ENCODE results near the gene TDRD15. TPM values are rescaled to one million over a fixed set of nuclear protein-coding genes. Genes with fewer than 3 reads are reported as not detected.

The TDRD15 gene
- total RNA-seq, 2 experiments from 2014 or later, result not detected

- Mint-ChIP-seq H3K27ac (no peak overlapping the region), H3K4me1 (ENCODE audit: low read depth) (no peaks in the 10 kb centered on the region), H3K27me3 (no peaks in the 10 kb centered on the region), H3K36me3 (ENCODE audit: low read depth) (no peaks in the 10 kb centered on the region), H3K4me3 (no peak overlapping the region), H3K9me3 (peaks cover 2% of the 10 kb centered on the region)
- TF ChIP-seq CTCF (IDR thresholded peaks at IDR 0.05), result no peak
- ATAC-seq (no peak), DNase-seq (no peak)
- POLR2A ChIA-PET, result interaction anchor here (0.6 kb wide), 1 partner anchor 1946 kb away, joined by 4 read pairs; no protein-coding TSS in a partner anchor
- intact Hi-C loops (cut with micrococcal nuclease), result no loop called here
- CTCF ChIA-PET, result no interaction called here
Measured at GRCh38 chr2:21161122-21161521, 37.4 kb downstream of the TDRD15 start.

- DNase-seq (no peak), ATAC-seq (no peak)
- Mint-ChIP-seq H3K4me3 (no peak overlapping the region), H3K27me3 (no peaks in the 10 kb centered on the region), H3K27ac (no peak overlapping the region), H3K36me3 (ENCODE audit: low read depth) (no peaks in the 10 kb centered on the region), H3K4me1 (ENCODE audit: low read depth) (no peaks in the 10 kb centered on the region), H3K9me3 (peaks cover 2% of the 10 kb centered on the region)
- ChIA-PET CTCF (no interaction called here), POLR2A (no interaction called here)
- TF ChIP-seq CTCF (IDR thresholded peaks at IDR 0.05), result no peak
- intact Hi-C loops (cut with micrococcal nuclease), result no loop called here
Measured at GRCh38 chr2:21161832-21162614, 38.3 kb downstream of the TDRD15 start.

GRCh38 chr2:21162615-21162878, 38.8 kb downstream of the TDRD15 start:
- no peak for DNase-seq
- ChIA-PET CTCF (no interaction called here), POLR2A (no interaction called here)
- intact Hi-C loops (cut with micrococcal nuclease), result no loop called here
- TF ChIP-seq CTCF (IDR thresholded peaks at IDR 0.05), result no peak
- no peak for ATAC-seq
- Mint-ChIP-seq H3K27ac (no peak overlapping the region), H3K36me3 (ENCODE audit: low read depth) (no peaks in the 10 kb centered on the region), H3K27me3 (no peaks in the 10 kb centered on the region), H3K4me1 (ENCODE audit: low read depth) (no peaks in the 10 kb centered on the region), H3K9me3 (peaks cover 2% of the 10 kb centered on the region), H3K4me3 (no peak overlapping the region)

GRCh38 chr2:21163213-21163612, 39.4 kb downstream of the TDRD15 start:
- H3K27me3 Mint-ChIP-seq, result no peaks in the 10 kb centered on the region
- POLR2A ChIA-PET, result no interaction called here
- peaks cover 2% of the 10 kb centered on the region for H3K9me3 Mint-ChIP-seq
- H3K4me1 Mint-ChIP-seq (ENCODE audit: low read depth), result no peaks in the 10 kb centered on the region
- CTCF ChIA-PET, result no interaction called here
- H3K4me3 Mint-ChIP-seq, result no peak overlapping the region
- intact Hi-C loops (cut with micrococcal nuclease), result no loop called here
- H3K36me3 Mint-ChIP-seq (ENCODE audit: low read depth), result no peaks in the 10 kb centered on the region
- no peak for ATAC-seq
- TF ChIP-seq CTCF (IDR thresholded peaks at IDR 0.05), result no peak
- no peak overlapping the region for H3K27ac Mint-ChIP-seq
- no peak for DNase-seq

GRCh38 chr2:21165350-21165749, 41.6 kb downstream of the TDRD15 start:
- intact Hi-C loops (cut with micrococcal nuclease), result no loop called here
- Mint-ChIP-seq H3K9me3 (no peaks in the 10 kb centered on the region), H3K27me3 (no peaks in the 10 kb centered on the region), H3K36me3 (ENCODE audit: low read depth) (no peaks in the 10 kb centered on the region), H3K27ac (no peak overlapping the region), H3K4me1 (ENCODE audit: low read depth) (no peaks in the 10 kb centered on the region), H3K4me3 (no peak overlapping the region)
- ChIA-PET POLR2A (no interaction called here), CTCF (no interaction called here)
- ATAC-seq, result no peak
- DNase-seq, result no peak
- TF ChIP-seq CTCF (IDR thresholded peaks at IDR 0.05), result no peak

Measured in activated CD8-positive, alpha-beta T cell treated with anti-CD3 and anti-CD28 coated beads for 36 hours (primary cell).